DOHH2 (cell line): ENCODE results near the gene FBXO31.

Experiments used
- CTCF ChIP-seq: fragments of 200-600 bp; sonication (generic); IDR thresholded peaks from one replicate; pipeline ENCODE4 v1.5.1; 2014; ENCODE audit warnings: antibody characterized with exemption, mild to moderate bottlenecking, low read depth, low read length; ENCODE audit not compliant: poor library complexity, severe bottlenecking
- EZH2phosphoT487 ChIP-seq: fragments of 200-600 bp; sonication (generic); IDR thresholded peaks from 2 replicates; pipeline ENCODE4 v1.6.1; 2017; ENCODE audit warnings: borderline replicate concordance, mild to moderate bottlenecking, antibody characterized with exemption, low read length, moderate library complexity, mixed read lengths

- TF ChIP-seq EZH2phosphoT487 (no peak), CTCF (no peak)
Measured at GRCh38 chr16:87421003-87421912, 37.7 kb upstream of the FBXO31 start.
